Bronchial epithelial cell (primary cell): ENCODE measurements around the gene TMEM161A. TPM values are rescaled to one million over a fixed set of nuclear protein-coding genes. Genes with fewer than 3 reads are reported as not detected.
"Not testable (repeated sequence)": the region's sequence is repeated elsewhere in the genome, so short reads cannot be mapped to it uniquely, and the experiment has no call there.

Experiments
- DNase-seq: peaks from one replicate; pipeline ENCODE4 v3.0.0-alpha.2; 2010; ENCODE audit warnings: low read depth
- FAIRE-seq: peaks from 2 replicates; lab custom pipeline; 2011; peaks lifted over from hg19 to GRCh38; lab: Jason Lieb, UNC
- H3K27me3 ChIP-seq: 2 replicates; pipeline ENCODE4 v1.5.1; 2011; ENCODE audit warnings: low read length; ENCODE audit not compliant: control insufficient read depth, insufficient read depth
- H3K36me3 ChIP-seq: 2 replicates; pipeline ENCODE4 v1.5.1; 2011; ENCODE audit warnings: low read length; ENCODE audit not compliant: control insufficient read depth, insufficient read depth
- H3K4me3 ChIP-seq: 2 replicates; pipeline ENCODE4 v1.5.1; 2011; ENCODE audit warnings: mild to moderate bottlenecking, low read depth, low read length, control low read depth
- total RNA-seq: library from RNA; depleted of rRNA; stranded (reverse); fragments of >200 nt; gene quantifications from 2 replicates; pipeline ENCODE4 v1.2.1, GENCODE V29; 2014
- TF ChIP-seq, protein P1 (sequence below): IDR thresholded peaks from 2 replicates; pipeline ENCODE4 v1.5.1; 2011; ENCODE audit warnings: mild to moderate bottlenecking, moderate library complexity, low read length, control low read depth, inconsistent platforms; ENCODE audit not compliant: insufficient read depth, severe bottlenecking

Gene TMEM161A
- total RNA-seq, 1 donor from 2014 or later: 28.7 TPM

DNA sequence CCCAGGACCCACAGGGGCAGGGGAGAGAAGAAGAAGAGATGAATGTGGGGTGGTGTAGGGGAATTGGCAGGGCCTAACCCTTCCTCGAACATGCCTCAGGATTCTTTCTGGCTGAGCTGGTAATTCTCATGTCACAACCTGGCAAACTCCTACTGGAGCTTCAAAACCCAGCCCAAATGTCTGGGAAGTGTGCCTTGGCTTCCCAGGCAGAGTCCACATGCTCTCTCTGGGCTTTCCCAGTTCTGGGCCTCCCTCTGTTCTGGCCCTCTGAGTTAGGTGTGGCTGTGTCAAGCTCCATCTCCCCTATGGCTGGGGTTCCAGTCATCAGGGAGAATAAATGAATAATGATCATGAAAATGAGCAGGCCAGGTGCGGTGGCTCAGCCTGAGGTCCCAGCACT is 11.2 kb upstream of the TMEM161A start:
- no peak overlapping the region for H3K4me3 ChIP-seq
- no peaks in the 10 kb centered on the region for H3K27me3 ChIP-seq
- TF ChIP-seq, protein P1, sequence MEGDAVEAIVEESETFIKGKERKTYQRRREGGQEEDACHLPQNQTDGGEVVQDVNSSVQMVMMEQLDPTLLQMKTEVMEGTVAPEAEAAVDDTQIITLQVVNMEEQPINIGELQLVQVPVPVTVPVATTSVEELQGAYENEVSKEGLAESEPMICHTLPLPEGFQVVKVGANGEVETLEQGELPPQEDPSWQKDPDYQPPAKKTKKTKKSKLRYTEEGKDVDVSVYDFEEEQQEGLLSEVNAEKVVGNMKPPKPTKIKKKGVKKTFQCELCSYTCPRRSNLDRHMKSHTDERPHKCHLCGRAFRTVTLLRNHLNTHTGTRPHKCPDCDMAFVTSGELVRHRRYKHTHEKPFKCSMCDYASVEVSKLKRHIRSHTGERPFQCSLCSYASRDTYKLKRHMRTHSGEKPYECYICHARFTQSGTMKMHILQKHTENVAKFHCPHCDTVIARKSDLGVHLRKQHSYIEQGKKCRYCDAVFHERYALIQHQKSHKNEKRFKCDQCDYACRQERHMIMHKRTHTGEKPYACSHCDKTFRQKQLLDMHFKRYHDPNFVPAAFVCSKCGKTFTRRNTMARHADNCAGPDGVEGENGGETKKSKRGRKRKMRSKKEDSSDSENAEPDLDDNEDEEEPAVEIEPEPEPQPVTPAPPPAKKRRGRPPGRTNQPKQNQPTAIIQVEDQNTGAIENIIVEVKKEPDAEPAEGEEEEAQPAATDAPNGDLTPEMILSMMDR: no peak
- FAIRE-seq (no peak), DNase-seq (no peak)
- peaks cover 5% of the 10 kb centered on the region for H3K36me3 ChIP-seq

DNA sequence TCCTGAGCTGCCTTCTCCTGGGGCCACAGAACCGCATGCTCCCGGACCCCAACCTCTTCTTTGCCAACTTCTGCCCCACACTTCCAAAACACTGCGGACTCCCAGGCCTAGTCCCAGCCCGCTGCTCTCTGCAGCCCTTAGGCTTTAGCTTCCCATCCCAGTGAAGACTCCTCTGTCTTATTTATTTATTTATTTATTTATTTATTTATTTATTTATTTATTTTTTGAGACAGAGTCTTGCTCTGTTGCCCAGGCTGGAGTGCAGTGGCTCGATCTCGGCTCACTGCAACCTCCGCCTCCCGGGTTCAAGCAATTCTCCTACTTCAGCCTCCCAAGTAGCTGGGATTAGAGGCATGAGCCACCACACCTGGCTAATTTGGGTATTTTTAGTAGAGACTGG is 10.2 kb upstream of the TMEM161A start:
- not testable (repeated sequence) for H3K4me3 ChIP-seq, H3K27me3 ChIP-seq, DNase-seq, H3K36me3 ChIP-seq, FAIRE-seq

DNA sequence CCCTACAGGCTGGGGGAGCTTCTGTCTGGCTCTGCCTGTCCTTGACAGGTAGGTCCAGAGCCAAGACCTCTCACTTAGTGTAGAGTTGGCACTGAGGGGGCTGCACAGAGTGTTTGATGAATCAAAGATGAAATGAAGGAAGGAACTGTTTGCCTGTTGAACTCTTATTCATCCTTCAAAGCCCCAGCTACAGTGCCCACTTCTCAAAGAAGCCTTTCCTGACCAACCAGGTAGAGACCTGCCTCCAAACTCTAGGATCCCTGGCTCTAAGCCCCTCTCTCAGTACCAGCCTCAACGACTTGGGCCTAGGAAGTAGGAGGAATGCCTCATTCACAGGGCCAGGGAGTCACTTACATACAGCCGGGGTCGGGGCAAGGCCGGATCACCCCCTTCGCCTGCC is 9.1 kb upstream of the TMEM161A start:
- FAIRE-seq (no peak), DNase-seq (no peak)
- TF ChIP-seq, protein P1: no peak
- peaks cover 5% of the 10 kb centered on the region for H3K36me3 ChIP-seq
- no peak overlapping the region for H3K4me3 ChIP-seq
- H3K27me3 ChIP-seq: no peaks in the 10 kb centered on the region

DNA sequence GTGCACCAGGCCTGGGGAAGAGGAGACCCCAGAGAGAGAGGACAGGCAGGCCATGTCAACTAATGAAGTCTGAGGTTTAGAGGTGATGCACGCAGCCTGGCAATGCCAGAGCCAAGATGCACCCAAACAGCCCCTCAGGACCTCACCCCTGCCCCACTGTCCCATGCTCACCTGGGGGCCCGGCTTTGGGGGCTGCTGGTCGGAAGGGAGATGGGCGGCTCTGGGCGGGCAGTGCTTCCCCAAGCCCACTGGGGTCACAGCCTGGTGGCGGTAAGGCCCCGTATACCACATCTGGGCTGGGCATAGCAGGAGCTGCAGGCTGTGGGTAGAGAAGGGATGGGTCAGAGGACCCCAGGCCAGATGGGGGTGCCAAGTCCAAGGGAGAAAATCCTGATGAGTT is 8.6 kb upstream of the TMEM161A start:
- H3K36me3 ChIP-seq: peaks cover 5% of the 10 kb centered on the region
- no peak for DNase-seq
- H3K27me3 ChIP-seq: no peaks in the 10 kb centered on the region
- TF ChIP-seq, protein P1: no peak
- no peak overlapping the region for H3K4me3 ChIP-seq
- no peak for FAIRE-seq

DNA sequence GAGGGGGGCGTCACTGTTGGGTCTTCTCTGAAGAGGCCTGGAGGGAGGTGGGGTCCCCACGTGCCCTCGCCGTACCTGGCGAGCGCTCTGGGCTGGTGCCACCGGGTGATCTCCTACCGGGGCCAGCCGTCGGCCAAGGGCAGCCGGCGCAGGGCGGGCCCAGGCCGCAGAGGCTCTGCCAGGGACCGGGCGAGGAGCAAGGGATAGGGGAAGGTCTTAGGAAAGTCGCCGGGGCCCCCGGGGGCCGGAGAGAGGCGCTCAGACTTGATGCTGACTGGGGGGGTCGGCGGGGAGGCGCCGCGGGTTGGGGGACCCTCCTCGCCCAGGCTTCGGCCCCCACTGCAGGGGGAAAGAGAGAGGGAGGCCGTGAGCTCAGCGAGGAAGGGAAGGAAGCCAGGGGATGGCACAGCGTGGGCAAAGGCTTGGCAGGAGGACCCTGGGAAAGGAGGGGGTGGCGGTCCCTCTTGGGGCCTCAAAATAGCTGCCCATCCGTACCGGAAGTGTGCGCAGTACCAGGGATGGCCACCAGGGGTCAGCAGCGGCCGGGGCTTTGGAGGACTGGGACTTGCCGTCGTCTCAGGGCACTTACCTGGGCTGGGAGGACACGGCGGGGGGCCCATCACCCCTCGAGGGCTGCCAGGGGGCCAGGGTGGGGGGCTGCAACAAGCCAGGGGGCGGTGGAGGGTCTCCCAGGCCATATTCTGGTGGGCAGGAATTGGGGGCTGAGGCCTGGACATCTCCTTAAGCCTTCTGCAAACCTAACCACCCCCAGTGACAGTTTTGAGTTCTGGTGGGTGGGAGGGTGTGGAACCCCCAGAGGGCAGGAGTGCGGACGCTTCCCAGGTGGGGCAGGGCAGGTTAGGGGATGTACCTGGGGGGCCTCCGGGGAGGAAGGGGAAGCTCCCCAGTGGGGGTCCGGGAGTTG is 7.7 kb upstream of the TMEM161A start:
- Histone ChIP-seq H3K36me3 (peaks cover 5% of the 10 kb centered on the region), H3K27me3 (no peaks in the 10 kb centered on the region), H3K4me3 (no peak overlapping the region)
- FAIRE-seq (no peak), DNase-seq (peak; percentile 36)
- TF ChIP-seq, protein P1: peak; percentile 96

DNA sequence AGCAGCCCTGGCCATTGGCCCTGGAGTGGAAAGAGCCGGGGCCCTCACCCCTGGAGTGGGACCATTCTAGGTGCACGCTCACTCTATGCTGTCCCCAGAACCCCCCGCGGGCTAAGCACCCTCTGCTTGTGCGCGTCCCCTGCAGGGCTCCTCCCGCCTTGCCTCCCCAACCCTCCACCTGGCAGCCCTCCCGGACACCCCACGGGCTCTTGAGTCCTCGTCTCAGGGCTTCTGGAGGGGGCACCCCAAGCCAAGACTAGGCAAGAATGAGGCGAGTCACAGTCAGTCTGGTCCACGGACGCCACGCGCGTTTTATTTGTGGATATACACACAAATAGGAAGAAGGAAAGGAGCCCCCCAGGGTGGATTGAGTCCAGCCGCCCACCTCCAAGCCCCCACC is 7.0 kb upstream of the TMEM161A start:
- TF ChIP-seq, protein P1: no peak
- Histone ChIP-seq H3K36me3 (peaks cover 5% of the 10 kb centered on the region), H3K27me3 (no peaks in the 10 kb centered on the region), H3K4me3 (no peak overlapping the region)
- no peak for FAIRE-seq
- no peak for DNase-seq
